GM18520 (cell line): ENCODE results near the gene SSU72.
"Not testable (repeated sequence)": the region's sequence is repeated elsewhere in the genome, so short reads cannot be mapped to it uniquely, and the experiment has no call there.

Experiments used
- ATAC-seq: cut with Tn5 transposase; IDR thresholded peaks from one replicate; pipeline ENCODE4 v1.9.1; 2021; ENCODE audit not compliant: unreplicated experiment

The SSU72 gene

GRCh38 chr1:1543706-1544099 lies 31.0 kb downstream of the SSU72 start:
- ATAC-seq, result no peak

DNA sequence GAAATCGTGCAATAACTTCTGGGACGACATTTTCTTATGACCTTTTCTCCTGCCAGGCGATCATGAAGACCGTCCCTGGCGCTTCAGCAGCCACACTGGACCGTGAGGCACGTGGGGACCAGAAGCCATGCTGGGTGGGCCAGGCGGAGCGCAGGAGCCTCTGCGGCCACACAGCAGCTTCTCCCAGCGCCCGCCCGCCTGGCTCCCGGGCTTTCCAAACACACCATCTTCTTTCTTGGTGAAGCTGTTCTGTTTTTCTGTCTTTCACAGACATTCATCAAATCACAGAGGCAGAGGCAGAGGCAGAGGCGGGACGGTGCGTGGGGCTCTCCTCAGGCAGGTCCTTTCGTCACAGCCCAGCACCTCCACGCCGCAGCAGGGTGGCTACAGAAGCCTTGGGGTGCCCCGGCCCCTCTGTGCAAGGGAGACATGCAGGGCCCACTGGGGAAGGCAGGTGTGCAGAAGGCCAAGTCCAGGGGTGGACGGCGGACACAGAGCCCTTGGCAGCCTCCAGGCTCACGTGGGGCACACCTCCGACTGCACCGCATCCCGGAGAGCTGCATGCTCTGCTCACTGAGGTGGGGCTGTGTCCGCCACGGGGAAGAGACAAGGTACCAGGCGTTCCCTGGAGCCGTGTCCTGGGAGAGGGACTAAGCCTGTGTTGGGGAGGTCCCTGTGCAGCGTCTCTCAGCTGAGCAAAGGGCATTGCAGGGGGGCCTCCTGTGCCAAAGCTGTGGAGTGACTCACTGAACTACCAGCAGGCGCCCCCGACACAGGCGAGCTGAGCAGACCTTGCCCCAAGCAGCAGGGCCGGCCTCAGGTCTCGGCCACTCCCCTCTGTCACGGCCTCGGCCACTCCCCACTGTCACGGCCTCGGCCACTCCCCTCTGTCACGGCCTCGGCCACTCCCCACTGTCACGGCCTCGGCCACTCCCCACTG lies 31.6 kb downstream of the SSU72 start:
- no peak for ATAC-seq

- no peak for ATAC-seq
These were observed 32.5 kb downstream of the SSU72 start for GRCh38 chr1:1541956-1542765.

- ATAC-seq, result no peak
These were observed 33.6 kb downstream of the SSU72 start for GRCh38 chr1:1540818-1541628.

DNA sequence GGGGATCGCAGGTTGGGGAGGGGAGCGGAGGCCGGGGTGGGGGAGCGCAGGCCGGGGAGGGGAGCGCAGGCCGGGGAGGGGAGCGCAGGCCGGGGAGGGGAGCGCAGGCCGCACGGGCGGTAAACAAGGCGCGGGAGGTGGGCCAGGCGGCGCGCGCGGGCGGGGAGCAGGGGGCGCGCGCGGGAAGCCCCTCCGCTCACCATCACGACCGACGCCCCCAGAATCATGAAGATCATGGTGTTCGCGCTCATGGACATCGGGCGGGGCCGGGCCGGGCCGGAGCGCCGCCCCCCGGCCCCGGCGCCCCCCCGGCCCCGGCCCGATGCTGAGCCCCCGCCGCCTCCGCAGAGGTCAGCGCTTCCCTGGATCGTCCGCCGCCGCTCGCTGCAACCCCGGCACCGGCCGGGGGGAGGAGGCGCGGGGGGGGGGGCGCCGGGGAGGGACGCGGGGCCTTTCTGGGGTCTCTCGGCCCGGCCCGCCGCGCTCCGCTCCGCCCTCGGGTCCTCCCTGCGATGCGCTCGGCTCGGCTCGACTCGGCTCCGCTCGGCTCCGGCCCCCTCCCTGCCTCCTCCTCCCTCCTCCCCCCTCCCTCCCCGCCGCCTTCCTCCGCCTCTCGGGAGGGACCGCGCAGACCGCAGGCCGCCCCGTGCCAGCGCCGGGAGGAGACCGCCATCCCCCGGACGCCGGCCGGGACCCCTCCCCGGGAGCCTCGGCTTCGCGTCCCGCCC lies 34.4 kb downstream of the SSU72 start, which contains the start of gene TMEM240:
TMEM240 (minus strand) TSS at position 535 of the 728 bp plus-strand sequence; CDS start at position 257, 278 bp downstream.
- no peak for ATAC-seq

GRCh38 chr1:1539310-1540089 lies 35.2 kb downstream of the SSU72 start:
- no peak for ATAC-seq

DNA sequence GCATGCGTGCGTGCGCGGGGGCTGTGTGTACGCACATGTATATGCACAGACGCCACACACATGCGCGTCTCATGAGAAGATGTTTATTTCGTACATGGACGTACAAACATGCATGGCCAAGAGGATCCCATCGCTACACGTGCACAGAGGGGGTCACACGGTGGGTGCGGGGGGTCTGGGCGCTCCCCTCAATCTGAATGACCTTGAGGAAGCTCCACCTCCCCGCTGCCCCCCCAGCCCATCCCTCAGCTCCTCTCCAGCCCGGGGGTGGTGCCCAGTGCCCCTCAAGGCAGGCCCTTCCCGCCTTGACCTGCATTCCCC lies 35.7 kb downstream of the SSU72 start:
- no peak for ATAC-seq

- no peak for ATAC-seq
These were observed 36.3 kb downstream of the SSU72 start for GRCh38 chr1:1538334-1538733.

- ATAC-seq, result no peak
These were observed 36.9 kb downstream of the SSU72 start for GRCh38 chr1:1537626-1538250.

DNA sequence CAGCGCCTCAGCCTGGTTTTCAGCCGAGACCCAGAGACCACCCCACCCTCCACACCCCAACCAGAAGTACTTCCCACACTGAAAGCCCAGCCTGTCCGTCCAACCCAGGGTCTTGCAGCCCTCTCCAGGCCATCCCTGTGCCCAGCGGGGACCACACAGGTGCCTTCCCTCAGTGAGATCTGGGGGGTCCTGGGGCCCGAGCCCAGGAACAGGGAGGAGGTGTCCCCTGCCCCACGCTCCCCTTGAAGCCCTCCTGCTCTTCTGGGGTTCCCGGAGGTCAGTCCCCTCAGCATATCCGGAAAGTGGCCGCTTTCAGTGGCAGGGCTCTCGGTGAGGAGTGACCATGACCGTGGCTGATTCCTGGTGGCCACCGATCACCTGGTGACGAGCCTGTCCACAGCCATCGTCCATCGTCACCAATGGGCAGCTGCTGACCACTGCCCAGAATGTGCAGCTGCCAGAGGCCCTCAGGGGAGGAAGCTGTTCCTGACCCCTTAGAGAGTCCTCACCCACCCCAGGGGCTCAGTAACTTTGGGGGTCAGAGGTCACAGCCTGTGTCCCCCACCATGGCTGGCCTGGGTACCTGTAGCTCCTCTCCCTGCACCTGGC lies 37.6 kb downstream of the SSU72 start:
- ATAC-seq, result no peak

- ATAC-seq, result no peak
These were observed 38.4 kb downstream of the SSU72 start for GRCh38 chr1:1536019-1536937.

GRCh38 chr1:1535201-1536018 lies 39.3 kb downstream of the SSU72 start:
- ATAC-seq, result no peak

DNA sequence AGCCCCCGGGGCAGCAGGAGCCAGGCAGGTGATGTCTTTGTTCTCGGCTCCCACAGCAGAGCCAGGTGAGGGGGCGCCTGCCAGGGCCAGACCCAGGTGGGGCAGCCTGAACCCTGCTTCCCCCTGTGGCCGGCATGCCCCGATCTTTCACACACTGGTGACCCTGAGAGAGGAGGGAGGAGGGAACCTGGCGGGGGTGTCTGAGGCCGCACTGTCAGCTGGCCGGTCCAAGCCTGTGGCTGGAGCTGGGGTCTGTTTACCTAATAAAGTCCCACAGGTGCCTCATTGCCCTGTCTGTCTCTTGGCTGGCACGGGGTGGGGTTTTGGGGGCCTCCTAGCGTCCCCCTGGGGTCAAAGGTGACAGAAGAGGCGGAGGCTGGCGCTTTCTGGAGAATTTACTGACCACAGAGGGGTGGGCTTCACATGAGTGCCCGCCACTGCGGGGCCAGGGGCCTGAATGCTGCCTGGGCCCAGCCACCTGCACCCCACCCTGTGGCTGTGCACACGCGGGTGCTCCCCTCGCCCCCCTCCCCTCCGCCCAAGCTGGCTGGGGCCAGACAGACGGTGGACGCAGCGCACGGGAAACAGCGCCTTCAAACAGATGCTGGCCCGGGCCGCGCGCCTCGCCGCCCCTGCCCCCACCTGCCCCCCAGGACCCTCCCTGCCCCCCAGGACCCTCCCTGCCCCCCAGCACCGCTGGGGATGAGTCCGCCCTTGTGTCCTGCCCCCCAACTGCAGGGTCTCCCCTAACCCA lies 40.1 kb downstream of the SSU72 start:
- no peak for ATAC-seq

DNA sequence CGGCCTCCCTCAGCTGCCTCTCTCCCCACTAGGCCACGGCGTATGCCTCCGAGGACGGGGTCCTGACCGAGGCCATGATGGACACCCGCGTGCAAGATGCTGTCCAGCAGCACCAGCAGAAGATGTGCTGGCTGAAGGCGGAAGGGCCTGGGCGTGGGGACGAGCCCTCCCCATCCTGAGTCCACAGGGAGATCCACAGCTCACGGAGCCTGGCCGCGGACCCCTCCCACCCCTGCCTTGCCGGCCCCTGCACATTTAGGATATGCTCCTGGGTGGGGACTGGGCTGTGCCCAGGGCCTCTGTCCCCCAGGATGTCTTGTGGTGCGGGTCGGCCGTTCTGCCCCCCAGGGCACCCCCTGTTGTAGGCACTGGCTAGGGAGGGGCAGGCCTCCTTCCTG lies 40.8 kb downstream of the SSU72 start:
- not testable (repeated sequence) for ATAC-seq

GRCh38 chr1:1533176-1533893 lies 41.3 kb downstream of the SSU72 start:
- ATAC-seq, result not testable (repeated sequence)

DNA sequence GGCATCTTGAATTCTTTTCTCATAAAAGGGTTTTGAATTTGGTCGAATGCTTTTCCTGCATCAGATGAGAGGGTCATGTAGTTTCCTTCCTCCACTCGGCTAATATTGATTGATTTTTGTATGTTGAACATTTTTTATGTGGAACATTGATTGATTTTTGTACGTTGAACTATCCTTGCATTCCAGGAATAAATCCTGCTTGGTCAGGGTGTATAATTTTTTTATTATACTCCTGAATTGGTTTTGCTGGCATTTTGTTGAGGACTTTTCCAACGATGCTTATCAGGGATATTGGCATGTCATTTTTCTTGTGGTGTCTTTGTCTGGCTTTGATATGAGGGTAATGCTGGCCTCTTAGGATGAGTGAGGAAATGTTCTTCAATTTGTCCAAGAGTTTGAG lies 42.7 kb downstream of the SSU72 start:
- ATAC-seq, result no peak
